NCI-H2196 (cell line): ENCODE results near the gene CITED1.

Experiments used
- DNase-seq: peaks from one replicate; lab custom pipeline; 2025; ENCODE audit not compliant: unreplicated experiment; lab: John Stamatoyannopoulos, UW

The CITED1 gene

DNA sequence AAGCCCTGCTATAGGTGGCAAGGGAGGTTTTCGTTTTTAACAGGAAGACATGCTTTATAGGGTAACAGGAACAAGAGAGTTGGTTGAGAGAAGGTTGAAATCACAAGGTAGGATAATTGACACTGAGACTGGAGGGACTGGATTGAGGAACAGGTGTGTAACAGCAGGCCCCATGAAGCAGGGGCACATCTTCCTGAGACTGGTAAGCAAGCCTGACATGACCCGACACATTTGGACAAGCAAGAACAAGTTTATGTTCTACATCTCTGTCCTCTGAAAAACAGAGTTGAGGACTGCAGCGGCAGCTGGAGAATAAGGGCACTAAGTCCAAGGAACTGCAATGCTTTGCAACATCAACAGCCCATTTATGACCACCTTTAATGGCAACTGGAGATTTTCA, 33.9 kb downstream of the CITED1 start:
- no peak for DNase-seq

DNA sequence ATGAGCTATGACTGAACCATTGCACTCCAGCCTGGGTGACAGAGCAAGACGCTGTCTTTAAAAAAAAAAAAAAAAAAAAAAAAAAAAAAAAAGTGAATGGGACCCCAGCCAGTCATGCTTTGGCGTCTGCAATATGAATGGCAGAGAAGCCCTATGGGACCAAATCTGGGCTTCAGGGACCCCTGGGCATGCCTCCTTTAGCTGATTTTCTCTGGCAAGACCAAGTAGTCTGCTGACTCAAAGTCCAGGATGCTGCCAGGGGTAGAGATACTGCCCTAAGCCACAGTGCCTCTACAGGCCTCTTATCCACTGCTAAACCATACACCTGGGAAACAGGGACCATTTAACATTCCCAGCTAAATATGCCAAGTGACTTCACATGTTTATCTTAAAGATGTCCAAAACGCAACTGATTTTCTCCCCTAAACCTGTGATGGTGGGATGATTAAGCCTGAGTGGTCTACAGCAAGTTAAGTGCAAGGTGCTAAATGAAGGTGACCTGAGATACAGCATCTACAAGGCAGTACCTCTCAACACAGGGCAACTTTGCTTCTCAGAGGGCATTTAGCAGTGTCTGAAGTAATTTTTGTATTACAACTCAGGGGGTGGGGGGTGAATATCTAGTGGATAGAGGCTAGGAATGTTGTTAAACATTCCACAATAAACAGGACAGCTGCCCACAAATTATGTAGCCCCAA, 34.5 kb downstream of the CITED1 start:
- no peak for DNase-seq

GRCh38 chrX:72270316-72270866, 35.3 kb downstream of the CITED1 start:
- no peak for DNase-seq

DNA sequence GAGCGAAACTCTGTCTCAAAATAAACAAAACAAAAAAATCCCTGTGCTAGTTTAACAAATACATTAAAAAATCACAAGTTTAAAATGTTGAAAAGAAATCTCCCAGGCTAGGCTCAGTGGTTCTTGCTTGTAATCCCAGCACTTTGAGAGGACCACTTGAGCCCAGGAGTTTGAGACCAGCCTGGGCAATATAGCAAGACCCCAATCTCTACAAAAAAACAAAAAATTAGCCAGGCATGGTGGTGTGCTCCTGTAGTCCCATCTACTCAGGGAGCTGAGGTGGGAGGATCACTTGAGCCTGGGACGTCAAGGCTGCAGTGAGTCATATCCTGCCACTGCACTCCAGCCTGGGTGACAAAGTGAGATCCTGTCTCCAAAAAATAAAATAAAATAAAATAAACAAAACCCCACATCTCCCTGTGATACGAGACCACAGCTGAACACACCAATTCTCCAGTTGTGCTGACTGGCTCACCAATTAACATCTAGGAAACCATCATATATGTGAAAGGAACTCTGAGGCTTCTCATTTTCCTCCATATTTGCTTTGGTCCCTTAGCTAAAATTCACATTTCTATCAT, 36.0 kb downstream of the CITED1 start:
- no peak for DNase-seq

DNA sequence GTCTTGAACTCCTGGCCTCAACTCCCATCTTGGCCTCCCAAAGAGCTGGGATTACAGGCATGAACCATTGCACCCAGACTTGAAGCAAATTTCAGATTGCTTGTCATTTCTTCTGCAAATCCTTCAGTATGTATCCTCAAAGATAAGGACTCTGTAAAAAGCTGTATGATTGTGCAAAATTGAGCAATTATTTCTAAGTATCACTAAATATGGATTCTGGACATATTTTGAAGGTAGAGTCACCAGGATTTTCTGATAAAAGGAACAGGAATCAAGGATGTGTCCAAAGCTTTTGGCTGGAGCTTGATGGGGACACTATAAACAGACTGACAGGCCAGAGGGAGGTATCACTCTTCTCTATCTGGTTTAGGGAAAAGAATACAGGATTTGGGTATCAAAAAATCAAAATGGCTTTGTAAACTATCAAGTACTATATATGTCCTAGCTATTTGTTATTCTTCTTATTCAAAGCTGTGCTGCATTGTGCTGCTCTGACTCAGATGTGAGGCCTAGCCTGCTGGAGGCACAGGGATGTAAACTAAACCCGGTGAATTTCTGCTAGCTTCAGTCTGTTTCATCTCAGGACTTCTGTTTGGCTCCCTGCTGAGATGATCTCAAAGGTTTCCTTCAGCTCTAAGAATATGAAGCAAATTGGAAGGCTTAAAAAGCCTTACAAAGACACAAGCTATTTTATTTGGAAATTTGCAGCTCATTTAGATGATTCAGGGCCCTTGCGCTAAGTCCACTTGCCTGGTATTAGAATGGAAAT, 36.9 kb downstream of the CITED1 start:
- DNase-seq = no peak

DNA sequence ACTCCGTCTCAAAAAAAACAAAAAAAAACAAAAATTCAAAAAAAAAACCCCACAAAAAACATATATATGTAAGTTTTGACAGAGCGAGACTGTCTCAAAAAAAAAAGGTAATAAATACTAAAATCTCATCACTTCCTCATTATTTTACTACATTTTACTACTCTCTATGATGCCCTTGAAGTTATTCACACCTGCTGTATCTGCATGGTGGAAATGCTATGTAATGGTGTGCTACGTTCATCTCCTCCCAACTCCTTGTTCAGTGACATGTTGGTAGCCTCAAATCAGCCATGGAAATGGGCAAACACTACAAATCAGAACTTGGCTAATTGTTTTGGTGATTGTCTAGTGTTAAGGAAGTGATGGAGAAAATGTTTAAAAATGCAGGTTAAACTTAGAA, 40.5 kb downstream of the CITED1 start:
- DNase-seq = no peak

- peak; percentile 7 for DNase-seq
Measured at GRCh38 chrX:72262077-72262476, 43.6 kb downstream of the CITED1 start.

GRCh38 chrX:72260448-72260847, 45.3 kb downstream of the CITED1 start:
- DNase-seq = no peak

DNA sequence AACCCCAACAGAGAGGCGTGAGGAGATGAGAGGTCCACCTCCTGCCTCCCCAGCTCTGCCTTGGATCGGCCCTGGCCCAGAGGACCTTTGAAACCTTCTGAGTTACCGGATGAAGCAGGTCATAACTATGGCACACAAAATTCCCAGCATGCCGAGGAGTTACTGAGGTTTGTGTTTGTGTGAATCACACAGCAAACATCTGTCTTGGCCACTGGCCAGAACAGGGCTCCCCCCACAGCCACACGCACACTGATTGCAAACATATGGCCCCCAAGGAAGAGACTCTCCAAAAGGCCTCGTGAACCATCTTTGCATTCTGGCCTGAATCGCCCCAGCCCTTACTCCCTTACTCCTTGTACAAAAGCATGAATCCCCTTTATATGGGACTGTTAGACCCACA, 47.5 kb downstream of the CITED1 start:
- no peak for DNase-seq

GRCh38 chrX:72255864-72256263, 49.9 kb downstream of the CITED1 start:
- DNase-seq = no peak

- peak; percentile 52 for DNase-seq
Measured at GRCh38 chrX:72255445-72255844, 50.3 kb downstream of the CITED1 start.

DNA sequence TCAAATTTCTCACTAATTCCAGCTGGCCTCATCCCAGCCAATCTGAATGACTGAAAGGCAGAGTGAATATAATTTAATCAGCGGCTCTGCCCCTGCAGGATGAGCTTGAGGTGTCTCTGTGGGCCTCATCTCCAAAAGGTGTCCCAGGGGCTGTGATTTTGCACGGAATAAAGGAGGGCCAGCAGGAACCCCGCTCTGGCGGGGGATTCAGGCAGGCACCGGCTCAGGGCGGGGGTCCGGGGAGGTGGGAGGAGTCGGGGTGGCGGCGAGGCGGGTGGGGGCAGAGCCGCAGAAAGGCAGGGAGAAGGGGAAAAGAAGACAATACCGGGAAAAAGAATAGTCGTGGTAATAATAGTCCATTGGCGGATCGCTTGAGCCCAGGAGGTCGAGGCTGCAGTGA, 50.9 kb downstream of the CITED1 start:
- DNase-seq = peak; percentile 7

GRCh38 chrX:72253686-72254085, 52.0 kb downstream of the CITED1 start:
- no peak for DNase-seq
